WI38 (cell line): ENCODE measurements around the gene GLT8D2.

Experiments
- H3K4me3 ChIP-seq: 2 replicates; pipeline ENCODE4 v1.5.1; 2011; ENCODE audit warnings: low read depth, mild to moderate bottlenecking, control low read depth, low read length
- TF ChIP-seq, protein P1 (sequence below): IDR thresholded peaks from 2 replicates; pipeline ENCODE4 v1.5.1; 2012; ENCODE audit warnings: low read depth, mild to moderate bottlenecking, control low read depth, low read length

The GLT8D2 gene

GRCh38 chr12:104010606-104011169 lies 39.3 kb downstream of the GLT8D2 start:
- no peak overlapping the region for H3K4me3 ChIP-seq
- TF ChIP-seq, protein P1, sequence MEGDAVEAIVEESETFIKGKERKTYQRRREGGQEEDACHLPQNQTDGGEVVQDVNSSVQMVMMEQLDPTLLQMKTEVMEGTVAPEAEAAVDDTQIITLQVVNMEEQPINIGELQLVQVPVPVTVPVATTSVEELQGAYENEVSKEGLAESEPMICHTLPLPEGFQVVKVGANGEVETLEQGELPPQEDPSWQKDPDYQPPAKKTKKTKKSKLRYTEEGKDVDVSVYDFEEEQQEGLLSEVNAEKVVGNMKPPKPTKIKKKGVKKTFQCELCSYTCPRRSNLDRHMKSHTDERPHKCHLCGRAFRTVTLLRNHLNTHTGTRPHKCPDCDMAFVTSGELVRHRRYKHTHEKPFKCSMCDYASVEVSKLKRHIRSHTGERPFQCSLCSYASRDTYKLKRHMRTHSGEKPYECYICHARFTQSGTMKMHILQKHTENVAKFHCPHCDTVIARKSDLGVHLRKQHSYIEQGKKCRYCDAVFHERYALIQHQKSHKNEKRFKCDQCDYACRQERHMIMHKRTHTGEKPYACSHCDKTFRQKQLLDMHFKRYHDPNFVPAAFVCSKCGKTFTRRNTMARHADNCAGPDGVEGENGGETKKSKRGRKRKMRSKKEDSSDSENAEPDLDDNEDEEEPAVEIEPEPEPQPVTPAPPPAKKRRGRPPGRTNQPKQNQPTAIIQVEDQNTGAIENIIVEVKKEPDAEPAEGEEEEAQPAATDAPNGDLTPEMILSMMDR: no peak

- H3K4me3 ChIP-seq: no peak overlapping the region
- TF ChIP-seq, protein P1: no peak
Observed at GRCh38 chr12:104010121-104010520, 39.9 kb downstream of the GLT8D2 start.

GRCh38 chr12:104006929-104007328 lies 43.1 kb downstream of the GLT8D2 start:
- H3K4me3 ChIP-seq: 0 out of 2 replicates have a peak overlapping the region, but pooled peaks have one; percentile 12
- TF ChIP-seq, protein P1: no peak

GRCh38 chr12:104003596-104003995 lies 46.4 kb downstream of the GLT8D2 start:
- no peak overlapping the region for H3K4me3 ChIP-seq
- TF ChIP-seq, protein P1: no peak

DNA sequence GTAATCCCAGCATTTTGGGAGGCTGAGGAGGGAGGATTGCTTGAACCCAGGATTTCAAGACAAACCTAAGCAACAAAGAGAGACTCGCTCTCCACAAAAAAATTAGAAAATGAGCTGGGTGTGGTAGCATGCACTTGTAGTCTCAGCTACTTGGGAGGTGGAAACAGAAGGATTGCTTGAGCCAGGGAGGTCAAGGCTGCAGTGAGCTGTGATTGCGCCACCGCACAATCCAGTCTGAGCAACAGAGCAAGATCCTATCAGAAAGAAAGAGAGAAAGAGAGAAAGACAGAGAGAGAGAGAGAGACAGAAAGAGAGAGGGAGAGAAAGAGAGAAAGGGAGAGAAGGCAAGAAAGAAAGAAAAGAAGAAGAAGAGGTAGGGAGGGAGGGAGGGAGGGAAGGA lies 47.3 kb downstream of the GLT8D2 start:
- no peak overlapping the region for H3K4me3 ChIP-seq
- TF ChIP-seq, protein P1: no peak

GRCh38 chr12:104000807-104001434 lies 49.1 kb downstream of the GLT8D2 start:
- TF ChIP-seq, protein P1: no peak
- H3K4me3 ChIP-seq: no peak overlapping the region

DNA sequence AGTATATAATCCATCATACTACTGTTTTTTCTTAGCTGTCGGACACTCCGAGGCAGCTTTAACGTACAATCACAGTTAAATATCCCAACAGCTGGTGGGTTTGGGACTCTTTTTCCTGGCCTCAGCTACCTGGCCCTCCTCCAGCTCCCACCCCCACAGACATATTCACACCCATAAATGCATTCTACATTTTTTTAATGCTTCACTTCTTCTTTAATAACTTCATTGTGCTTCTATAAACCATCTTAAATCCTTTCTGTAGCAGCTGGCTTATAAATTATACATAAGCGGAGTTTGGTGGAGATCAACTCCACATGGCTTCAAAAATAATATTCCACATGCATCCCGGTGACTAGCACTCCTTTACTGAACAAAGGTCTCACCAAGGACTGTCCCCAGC lies 51.0 kb downstream of the GLT8D2 start:
- no peak overlapping the region for H3K4me3 ChIP-seq
- TF ChIP-seq, protein P1: no peak
